ENCODE measurements around the gene CD101.
A peak's percentile ranks its signal among the peaks of the same experiment; 100 is the strongest.

The CD101 gene

DNA sequence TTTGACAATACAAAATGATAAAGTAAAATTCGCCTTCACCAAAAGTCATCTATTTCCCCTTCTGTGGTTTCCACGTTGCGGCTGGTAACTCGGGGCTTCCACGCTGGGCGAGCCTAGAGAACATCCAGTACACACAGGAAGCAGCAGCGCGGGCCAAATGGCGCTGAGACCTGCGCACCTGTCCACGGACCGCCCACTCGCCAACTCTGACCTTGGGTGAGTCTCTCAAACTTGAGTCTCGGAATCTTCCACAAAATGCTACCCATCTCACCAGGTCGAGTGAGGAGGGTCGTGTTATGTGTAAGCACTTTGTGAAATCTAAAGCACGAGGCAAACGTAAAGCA lies 57.7 kb downstream of the CD101 start:
- no peak for DNase-seq

DNA sequence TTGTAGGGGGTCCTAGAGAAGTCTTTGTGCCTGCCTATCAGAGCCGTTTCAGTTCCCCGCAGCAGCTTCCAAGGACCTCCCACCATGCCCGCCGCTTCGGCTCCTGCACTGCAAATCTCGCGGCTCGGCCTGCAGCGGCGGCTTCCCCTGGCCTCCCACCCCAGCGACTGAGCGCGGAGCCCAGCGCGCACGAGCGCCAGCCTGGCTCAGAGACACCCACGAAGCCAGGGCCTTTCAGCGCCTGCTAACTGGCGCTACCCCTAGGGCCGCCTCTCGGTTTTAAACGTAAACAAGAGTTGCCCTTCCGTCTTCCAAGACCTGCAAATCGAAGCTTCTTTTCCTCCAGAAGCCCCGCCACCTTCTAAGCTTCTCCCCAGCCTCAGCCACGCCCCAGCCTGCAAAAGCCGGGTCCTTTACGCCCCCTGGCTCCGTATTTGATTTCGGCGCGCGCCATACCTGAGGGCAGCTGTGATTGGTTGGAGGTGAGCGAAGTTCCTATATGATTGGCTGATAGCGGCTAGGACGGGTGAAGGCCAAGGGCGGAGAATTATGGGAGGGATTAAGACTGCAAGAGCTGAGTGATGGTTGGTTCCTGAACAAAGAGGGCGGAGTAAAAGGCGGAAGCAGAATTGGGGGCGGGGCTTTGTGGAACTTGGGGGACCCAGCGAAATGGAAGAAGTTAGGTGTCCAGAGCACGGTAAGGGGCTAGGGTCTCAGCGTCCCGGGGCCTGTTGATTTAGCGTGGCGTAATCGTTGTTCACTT lies 58.3 kb downstream of the CD101 start, which contains the start of gene TTF2:
TTF2 (plus strand) TSS at position 649 of the 763 bp plus-strand sequence; CDS start at position 670, 21 bp downstream.
- DNase-seq, result peak; percentile 98

DNA sequence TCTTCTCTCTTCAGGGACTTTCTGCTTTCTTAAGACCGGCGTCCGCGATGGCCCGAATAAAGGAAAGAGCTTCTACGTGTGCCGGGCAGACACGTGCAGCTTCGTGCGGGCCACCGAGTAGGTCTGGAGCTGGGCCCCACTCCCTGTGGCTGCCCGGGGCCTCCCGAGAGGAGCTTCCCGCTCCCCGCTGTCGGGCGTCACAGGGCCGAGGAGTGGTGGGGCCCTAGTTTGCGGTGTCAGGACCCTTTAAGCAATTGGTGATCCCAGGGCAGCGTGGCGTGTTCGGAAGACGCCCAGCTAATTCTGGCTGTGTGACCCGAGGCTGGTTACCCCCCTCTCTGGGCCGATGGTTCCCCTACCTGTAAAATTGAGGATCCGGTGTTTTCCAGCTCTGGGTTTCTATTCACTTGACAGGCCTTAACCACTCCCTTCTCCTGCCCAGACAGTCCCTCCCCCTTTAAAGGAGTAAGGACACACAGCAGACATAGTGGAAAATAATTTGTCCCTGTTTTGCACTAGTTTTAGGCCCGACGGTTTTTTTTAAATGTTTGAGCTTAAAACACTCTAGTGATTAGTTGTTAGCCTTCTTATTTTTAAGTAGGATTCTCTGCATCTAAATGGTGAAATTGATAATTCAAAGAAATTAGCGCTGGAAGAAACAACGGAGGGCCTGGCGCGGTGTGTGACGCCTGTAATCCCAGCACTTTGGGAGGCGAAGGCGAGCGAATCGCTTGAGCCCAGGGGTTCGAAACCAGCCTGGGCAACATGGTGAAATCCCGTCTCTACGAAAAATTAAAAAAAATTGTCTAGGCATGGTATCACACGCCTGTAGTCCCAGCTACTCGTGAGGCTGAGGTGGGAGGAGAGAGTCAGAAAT lies 59.1 kb downstream of the CD101 start:
- no peak for DNase-seq

DNA sequence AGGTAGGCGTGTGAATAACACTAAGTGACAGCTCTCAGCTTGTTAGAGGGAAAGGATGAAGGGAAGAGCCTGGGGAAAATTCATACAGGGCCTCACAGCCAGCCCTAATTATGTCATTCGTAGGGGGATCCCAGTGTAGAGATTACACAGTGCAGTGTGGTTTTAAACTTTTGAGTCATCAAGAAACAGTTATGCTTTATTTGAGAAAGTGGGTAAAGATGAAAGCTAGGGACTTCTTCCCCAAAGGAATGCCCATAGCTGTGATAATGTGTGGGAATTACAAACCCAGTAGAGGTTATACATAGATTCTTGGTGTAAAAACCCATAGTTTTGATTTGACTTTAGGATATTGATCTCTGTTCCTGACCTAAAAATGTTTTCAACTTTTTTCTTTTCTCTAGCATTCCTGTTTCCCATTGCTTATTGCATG lies 60.4 kb downstream of the CD101 start:
- DNase-seq, result no peak

DNA sequence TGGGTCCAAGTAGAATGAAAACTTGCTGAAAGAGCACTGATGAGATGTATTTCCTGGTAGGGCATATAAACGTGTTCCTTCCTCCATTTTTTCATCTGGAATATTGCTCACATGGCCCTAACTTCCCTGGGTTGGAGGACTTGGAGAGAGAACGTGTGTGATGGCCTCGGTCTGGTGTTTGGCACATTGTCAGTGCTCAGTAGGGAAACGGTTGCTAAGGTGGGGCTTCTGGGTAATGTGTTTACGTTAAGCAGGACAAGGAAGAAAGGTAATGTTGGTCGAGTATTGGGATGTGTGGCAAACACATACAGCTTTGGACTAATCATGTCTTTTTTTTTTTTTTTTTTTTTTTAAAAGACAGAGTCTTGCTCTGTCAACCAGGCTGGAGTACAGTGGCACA lies 64.8 kb downstream of the CD101 start:
- no peak for DNase-seq

DNA sequence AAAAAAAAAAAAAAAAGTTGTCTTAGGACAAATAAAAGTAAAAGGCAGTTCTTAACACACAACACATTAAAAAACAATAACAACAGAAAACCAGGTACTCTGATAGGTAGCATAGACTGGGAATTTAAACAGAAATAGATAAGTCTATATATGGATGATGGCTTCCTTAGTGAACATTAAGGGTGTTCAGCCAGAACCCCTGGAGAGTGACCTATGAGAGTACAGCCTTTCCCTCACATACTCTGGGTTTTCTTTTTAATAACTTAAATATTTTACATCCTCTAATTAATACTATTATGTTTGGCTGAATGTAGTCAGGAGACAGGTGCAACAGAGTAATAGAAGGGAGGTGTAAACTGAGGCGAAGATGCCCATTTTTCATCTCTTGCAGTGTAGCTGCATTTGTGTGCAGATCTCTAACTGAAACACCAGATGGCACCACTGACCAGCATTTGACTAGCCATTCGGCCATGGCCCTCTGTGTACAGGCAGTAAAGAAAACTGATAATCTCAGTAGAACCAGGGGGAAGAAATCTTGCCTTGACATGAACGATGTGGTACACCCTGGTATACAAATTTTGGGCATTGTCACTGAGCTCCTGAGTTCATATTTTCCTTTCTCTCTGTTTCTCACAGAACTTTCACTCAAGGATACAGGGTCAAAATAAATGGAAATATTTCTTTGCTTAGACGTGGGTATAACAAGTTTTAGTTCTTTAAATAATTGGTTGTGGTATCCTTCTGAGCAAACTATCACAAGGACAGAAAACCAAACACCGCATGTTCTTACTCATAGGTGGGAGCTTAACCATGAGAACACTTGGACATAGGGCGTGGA lies 66.2 kb downstream of the CD101 start:
- DNase-seq, result peak; percentile 70

DNA sequence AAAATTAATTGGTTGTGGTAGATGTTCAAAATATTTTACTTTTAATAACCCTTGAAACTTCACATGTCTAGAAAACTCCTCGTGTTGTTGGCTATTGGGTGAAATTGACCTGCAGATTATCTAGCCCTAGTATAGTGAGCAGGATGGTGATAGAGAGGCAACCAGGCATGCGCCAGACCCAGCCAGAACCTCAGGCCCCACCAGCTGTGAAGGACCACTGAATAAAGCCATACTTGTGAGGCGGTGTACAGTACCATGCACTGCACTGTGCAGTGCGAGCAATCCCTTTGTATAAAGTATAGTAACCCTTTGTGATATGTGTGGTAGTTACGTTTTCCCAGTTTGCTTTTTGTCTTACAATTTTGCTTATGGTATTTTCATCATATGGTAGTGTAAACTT lies 67.0 kb downstream of the CD101 start:
- DNase-seq, result no peak

DNA sequence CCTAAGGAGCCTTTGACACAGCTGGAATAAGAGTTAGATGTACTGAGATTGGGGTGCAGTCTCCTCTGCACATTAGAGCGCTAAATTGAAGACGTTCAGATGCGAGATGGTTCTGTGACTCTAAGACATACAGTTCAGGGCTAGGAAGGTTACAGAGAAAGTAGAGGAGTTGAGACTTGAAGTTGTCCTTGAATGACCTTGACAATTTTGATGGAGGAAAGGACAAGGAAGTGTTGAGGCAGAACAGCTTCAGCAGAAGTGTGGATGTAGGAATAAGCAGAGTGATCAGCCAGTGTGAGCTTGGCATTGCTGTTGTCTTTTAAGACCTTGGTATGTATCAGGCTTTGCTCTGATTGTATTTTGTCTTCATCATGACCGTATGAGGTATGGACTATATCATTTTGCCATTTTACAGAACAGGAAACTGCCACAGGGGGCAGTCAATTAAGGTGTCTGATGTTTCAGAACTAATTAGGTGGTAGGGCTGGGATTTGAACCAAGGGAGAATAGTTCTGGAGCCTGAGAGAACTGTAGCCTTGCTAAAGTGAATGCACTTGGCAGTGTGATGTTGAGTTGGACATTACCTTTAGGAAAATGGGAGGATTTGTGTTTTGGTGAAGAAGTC lies 67.8 kb downstream of the CD101 start:
- DNase-seq, result no peak

DNA sequence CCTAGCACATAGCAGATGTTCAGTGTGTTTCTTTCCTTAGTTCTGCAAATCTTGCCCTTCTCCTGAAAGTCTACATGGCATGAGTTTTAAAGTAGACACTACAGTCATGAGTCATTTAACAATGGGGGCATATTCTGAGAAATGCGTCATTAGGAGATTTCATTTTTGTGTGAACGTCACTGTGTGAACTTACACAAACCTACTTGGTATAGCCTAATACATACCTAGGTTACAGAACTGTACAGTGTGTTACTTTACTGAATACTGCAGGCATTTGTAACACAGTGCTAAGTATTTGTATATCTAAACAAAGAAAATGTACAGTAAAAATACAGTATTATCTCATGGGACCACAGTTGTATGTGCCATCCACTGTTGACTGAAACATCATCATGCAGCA lies 68.6 kb downstream of the CD101 start:
- DNase-seq, result no peak

DNA sequence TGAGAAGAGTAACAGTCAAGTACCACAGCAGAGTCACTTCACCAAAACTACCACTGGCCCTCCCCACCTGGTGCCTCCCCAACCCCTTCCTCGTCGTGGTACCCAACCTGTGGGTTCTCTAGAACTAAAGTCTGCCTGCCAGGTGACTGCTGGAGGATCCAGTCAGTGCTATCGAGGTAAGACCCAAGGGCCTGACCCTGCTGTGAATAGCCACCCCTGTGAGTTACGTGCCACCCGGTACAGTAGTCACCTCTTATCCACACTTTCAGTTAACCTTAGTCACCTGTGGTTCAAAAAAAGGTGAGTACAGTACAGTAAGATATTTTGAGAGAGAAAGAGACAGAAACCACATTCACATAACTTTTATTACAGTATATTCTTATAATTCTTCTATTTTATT lies 75.1 kb downstream of the CD101 start:
- DNase-seq, result no peak

DNA sequence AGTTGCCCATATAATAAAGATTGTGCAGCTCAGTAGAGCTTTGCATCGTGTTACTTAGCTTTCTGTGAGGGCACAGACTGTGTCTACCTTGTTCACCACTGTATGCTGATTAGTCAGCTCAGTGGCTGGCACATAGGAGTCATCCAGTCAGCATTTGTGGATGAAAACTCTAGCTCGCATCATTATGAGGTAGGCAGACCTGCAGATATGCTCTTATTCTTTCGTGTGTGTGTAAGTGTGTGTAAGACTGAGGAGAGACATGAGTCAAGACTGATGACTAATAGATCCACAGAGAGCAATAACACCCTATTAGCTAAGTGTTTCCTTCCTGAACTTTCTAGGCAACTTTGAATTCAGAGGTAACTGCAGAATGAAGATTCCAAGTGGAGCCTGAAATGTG lies 75.7 kb downstream of the CD101 start:
- no peak for DNase-seq

DNA sequence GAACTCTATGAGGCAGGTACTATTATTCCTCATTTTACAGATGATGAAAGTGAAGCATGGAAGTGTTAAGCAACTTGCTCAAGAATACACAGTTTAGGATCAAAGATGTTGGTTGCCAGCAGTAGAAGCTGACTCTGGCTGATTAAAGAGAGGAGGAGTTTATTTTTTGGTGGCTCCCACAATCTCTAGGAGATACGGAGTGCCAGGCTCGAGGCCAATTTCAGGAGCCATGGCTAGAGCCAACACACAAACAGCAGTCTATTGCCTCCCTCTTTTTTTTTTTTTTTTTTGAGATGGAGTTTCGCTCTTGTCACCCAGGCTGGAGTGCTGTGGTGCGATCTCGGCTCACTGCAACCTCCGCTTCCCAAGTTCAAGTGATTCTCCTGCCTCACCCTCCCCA lies 78.2 kb downstream of the CD101 start:
- no peak for DNase-seq

DNA sequence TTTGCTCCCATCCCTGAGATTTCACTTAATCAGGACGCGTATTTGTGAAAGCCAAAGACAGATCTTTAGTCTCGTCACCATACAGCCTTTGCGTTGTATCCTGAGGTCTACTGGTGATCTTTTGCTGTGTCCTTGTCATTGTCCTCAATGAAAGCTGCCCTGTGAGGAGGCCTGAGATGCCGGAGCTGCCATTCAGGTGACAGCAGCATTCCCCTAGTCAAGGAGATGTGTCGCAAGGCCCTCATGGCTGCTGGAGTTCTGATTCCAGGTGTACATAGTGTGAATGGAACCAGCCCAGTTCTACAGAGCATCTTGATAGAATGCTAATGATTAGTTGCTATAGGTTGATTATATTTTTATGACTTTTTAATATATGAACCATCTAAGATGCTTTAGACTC lies 82.7 kb downstream of the CD101 start:
- DNase-seq, result no peak

All from midbrain (tissue), 1 donor.